ENCODE results near the gene RNU2-63P.
"Not testable (repeated sequence)": the region's sequence is repeated elsewhere in the genome, so short reads cannot be mapped to it uniquely, and the experiment has no call there.

RNU2-63P gene

GRCh38 chr2:88016086-88016959, at the start of gene RNU2-63P:
Gene RNU2-63P (minus strand): TSS chr2:88016547.
- peak; percentile 68 for DNase-seq

GRCh38 chr2:88061295-88061694, 44.9 kb upstream of the RNU2-63P start:
- no peak for DNase-seq

GRCh38 chr2:88060907-88061275, 44.5 kb upstream of the RNU2-63P start:
- DNase-seq, result no peak

GRCh38 chr2:88059979-88060906, 43.9 kb upstream of the RNU2-63P start:
- no peak for DNase-seq

- DNase-seq, result no peak
These were observed 41.8 kb upstream of the RNU2-63P start for GRCh38 chr2:88058191-88058590.

- DNase-seq, result no peak
These were observed 41.1 kb upstream of the RNU2-63P start for GRCh38 chr2:88057437-88057844.

- DNase-seq, result peak; percentile 83
These were observed 39.2 kb upstream of the RNU2-63P start, which contains the start of gene KRCC1 for GRCh38 chr2:88055371-88056128. Gene KRCC1 (minus strand): TSS chr2:88055783. CDS start chr2:88028563, 27,220 bp downstream.

- DNase-seq, result no peak
These were observed 38.5 kb upstream of the RNU2-63P start for GRCh38 chr2:88054782-88055370.

GRCh38 chr2:88053934-88054781, 37.8 kb upstream of the RNU2-63P start:
- DNase-seq, result no peak

- no peak for DNase-seq
These were observed 36.9 kb upstream of the RNU2-63P start for GRCh38 chr2:88053296-88053695.

- no peak for DNase-seq
These were observed 35.4 kb upstream of the RNU2-63P start for GRCh38 chr2:88051792-88052191.

GRCh38 chr2:88049622-88050021, 33.3 kb upstream of the RNU2-63P start:
- DNase-seq, result no peak

GRCh38 chr2:88048541-88048940, 32.2 kb upstream of the RNU2-63P start:
- DNase-seq, result no peak

- DNase-seq, result not testable (repeated sequence)
These were observed 29.2 kb upstream of the RNU2-63P start for GRCh38 chr2:88045561-88045960.

- no peak for DNase-seq
These were observed 26.1 kb upstream of the RNU2-63P start for GRCh38 chr2:88042476-88042875.

- no peak for DNase-seq
These were observed 22.1 kb upstream of the RNU2-63P start for GRCh38 chr2:88038263-88039105.

GRCh38 chr2:88036606-88037005, 20.3 kb upstream of the RNU2-63P start:
- DNase-seq, result no peak

GRCh38 chr2:88036182-88036581, 19.8 kb upstream of the RNU2-63P start:
- DNase-seq, result no peak

GRCh38 chr2:88032070-88032702, 15.8 kb upstream of the RNU2-63P start:
- no peak for DNase-seq

GRCh38 chr2:88028931-88029330, 12.6 kb upstream of the RNU2-63P start:
- no peak for DNase-seq
